ENCODE results near the gene GTF2H2C. TPM values are rescaled to one million over a fixed set of nuclear protein-coding genes. Genes with fewer than 3 reads are reported as not detected.

Gene GTF2H2C
- total and polyA plus RNA-seq, 9 of the 15 experiments (the other 6 are each of a cell fraction or from before 2014, with no cell fraction given) = 55.6 to 108 (median 87.7) TPM

GRCh38 chr5:69527128-69527770, 32.7 kb upstream of the GTF2H2C start:
- 3% methylated on average over 6 of the region's 7 CpGs for WGBS (ENCODE audit: insufficient coverage, low coverage, missing lambda C conversion rate)
- ChIA-PET CTCF (ENCODE audit: low intra/inter-chr PET ratio) (no interaction called here), POLR2A (interaction anchor here (0.9 to 1.2 kb wide), 2 partner anchors 8 to 10 kb away, joined by 3 read pairs; no protein-coding TSS in a partner anchor)
- H3K36me3 ChIP-seq (ENCODE audit: control insufficient read depth, insufficient read depth, low read length) = no peaks in the 10 kb centered on the region
- no peak for TF ChIP-seq SMARCE1 (IDR thresholded peaks at IDR 0.05)
- no peak for TF ChIP-seq ZNF140 (CRISPR knock-in tag; IDR thresholded peaks at IDR 0.05)
- TF ChIP-seq MAX (CRISPR knock-in tag; IDR thresholded peaks at IDR 0.05) = no peak
- no peak for TF ChIP-seq USF1 (CRISPR knock-in tag; IDR thresholded peaks at IDR 0.05)
- TF ChIP-seq TCF7 (IDR thresholded peaks at IDR 0.05; ENCODE audit: borderline replicate concordance) = no peak
- TF ChIP-seq CEBPB (tag; IDR thresholded peaks at IDR 0.05) = peak; percentile 53
- TF ChIP-seq ZNF398 (CRISPR knock-in tag; IDR thresholded peaks at IDR 0.05) = no peak
- TF ChIP-seq CTCF (IDR thresholded peaks at IDR 0.05 in 2 of 3, conservative IDR thresholded peaks at IDR 0.05 in 1 of 3; ENCODE audit: insufficient read depth in 2 of 3, low read depth in 1 of 3, low read length in 3 of 3) = no peak
- TF ChIP-seq ZKSCAN1 (IDR thresholded peaks at IDR 0.05; ENCODE audit: low read depth, low read length) = 0 out of 2 replicates have a peak, but pooled peaks have one; percentile 52
- TF ChIP-seq SRSF9 (IDR thresholded peaks at IDR 0.05; ENCODE audit: borderline replicate concordance, low read depth, low read length) = no peak
- TF ChIP-seq CEBPG (CRISPR knock-in tag; IDR thresholded peaks at IDR 0.05) = no peak
- TF ChIP-seq CEBPG (tag; conservative IDR thresholded peaks at IDR 0.05 in 1 of 2, IDR thresholded peaks at IDR 0.05 in 1 of 2) = peak; percentile 9 to 39; a peak in 1 of 4 replicates
- no peak for TF ChIP-seq ZBTB12 (CRISPR knock-in tag; IDR thresholded peaks at IDR 0.05)
- no peak overlapping the region for H3K9ac ChIP-seq (ENCODE audit: insufficient read depth in 1 of 2, low read depth in 2 of 2, low read length in 2 of 2)
- intact Hi-C loops (cut with micrococcal nuclease) = no loop called here
- no peaks in the 10 kb centered on the region; a peak in 1 of 5 replicates for H3K4me1 ChIP-seq (replicated peaks in 1 of 2; ENCODE audit: control insufficient read depth in 2 of 2, insufficient read depth in 2 of 2, low read length in 2 of 2)
- H2AFZ ChIP-seq (ENCODE audit: low read depth, low read length) = no peak overlapping the region
- H3K9me1 ChIP-seq (ENCODE audit: control insufficient read depth, insufficient read depth, low read length) = no peaks in the 10 kb centered on the region
- peaks cover 22 to 25% of the 10 kb centered on the region in 2 experiments for H3K27me3 ChIP-seq (ENCODE audit: control insufficient read depth in 2 of 2, insufficient read depth in 2 of 2, low read length in 2 of 2)
- BruUV-seq (replicated peaks) = no TSS peak
- FAIRE-seq (no peak), DNase-seq (ENCODE audit: extremely low read depth in 1 of 4, low spot score in 3 of 4) (no peak), ATAC-seq (no peak)
- no peaks in the 10 kb centered on the region for H3K9me3 ChIP-seq (replicated peaks; ENCODE audit: control insufficient read depth, insufficient read depth, low read depth, low read length)
- H3K27ac ChIP-seq (ENCODE audit: extremely low read depth, low read depth, low read length) = no peak overlapping the region
- in situ Hi-C loops (cut with MboI) = loop anchor here (25.0 kb wide), 1 partner anchor 910 kb away; no protein-coding TSS in a partner anchor
- no peaks in the 10 kb centered on the region for H3K79me2 ChIP-seq (ENCODE audit: control insufficient read depth, insufficient read depth, low read length)
- no peak overlapping the region for H3K4me2 ChIP-seq (ENCODE audit: insufficient read depth, low read length)
- no peaks in the 10 kb centered on the region for H4K20me1 ChIP-seq (replicated peaks; ENCODE audit: control insufficient read depth, insufficient read depth, low read length)
- H3K4me3 ChIP-seq = no peak overlapping the region

Data from K562 (cell line).